Gastroesophageal sphincter (tissue), 4 donors: ENCODE measurements around the gene KIAA2012. TPM values are rescaled to one million over a fixed set of nuclear protein-coding genes. Genes with fewer than 3 reads are reported as not detected.
"Not testable (repeated sequence)": the region's sequence is repeated elsewhere in the genome, so short reads cannot be mapped to it uniquely, and the experiment has no call there.

Source experiments
- ATAC-seq: fragments of 150-250 bp; one replicate; pipeline ENCODE4 v1.9.1; 2016; ENCODE audit warnings: mild to moderate bottlenecking, moderate library complexity
- H3K27ac ChIP-seq, 4 donors: fragments of 200-600 bp; sonication (generic) in 3 of 4; 1 replicate in 3 of 4; 2 replicates in 1 of 4; pipeline ENCODE4 v1.5.1; 2016 to 2019
- H3K27me3 ChIP-seq: fragments of 200-600 bp; sonication (generic); one replicate; pipeline ENCODE4 v1.5.1; 2019
- H3K36me3 ChIP-seq, 2 donors: fragments of 200-600 bp; sonication (generic); one replicate each; pipeline ENCODE4 v1.5.1; 2019; ENCODE audit warnings: control low read depth in 1 of 2
- H3K4me1 ChIP-seq, 3 donors: fragments of 200-600 bp; sonication (generic); 1 replicate in 2 of 3; 2 replicates in 1 of 3; pipeline ENCODE4 v1.5.1; 2016 to 2019; ENCODE audit warnings: control low read depth in 2 of 3
- H3K4me3 ChIP-seq, 2 donors: fragments of 200-600 bp; sonication (generic); one replicate each; pipeline ENCODE4 v1.5.1; 2019; ENCODE audit warnings: mild to moderate bottlenecking in 1 of 2, moderate library complexity in 1 of 2
- H3K9me3 ChIP-seq, 3 donors: fragments of 200-600 bp; sonication (generic); one replicate each; pipeline ENCODE4 v1.5.1; 2017 to 2019; ENCODE audit warnings: control low read depth in 2 of 3
- EP300 ChIP-seq: sonication (generic); formaldehyde crosslinking; IDR thresholded peaks from one replicate; pipeline ENCODE4 v1.6.1; 2017; ENCODE audit warnings: antibody characterized with exemption, mild to moderate bottlenecking
- POLR2A ChIP-seq, 2 donors: fragments of 450-650 bp; IDR thresholded peaks; one replicate each; pipeline ENCODE4 v1.6.1; 2017; ENCODE audit warnings: antibody characterized with exemption in 2 of 2, mild to moderate bottlenecking in 2 of 2, moderate library complexity in 1 of 2
- POLR2AphosphoS5 ChIP-seq: sonication (generic); formaldehyde crosslinking; IDR thresholded peaks from one replicate; pipeline ENCODE4 v1.6.1; 2017; ENCODE audit warnings: antibody characterized with exemption
- whole genome bisulfite sequencing, 2 donors: methylation state at CpG; one replicate each; pipeline ENCODE4 v1.1.5; 2018; ENCODE audit warnings: low coverage in 1 of 2; 5-methylcytosine and 5-hydroxymethylcytosine counted together
- total RNA-seq, 4 donors: library from RNA; depleted of rRNA; stranded (reverse); fragments of >200 nt; gene quantifications; one replicate each; pipeline ENCODE4 v1.1.0, GENCODE V29; 2016
- TF ChIP-seq, protein P1 (sequence below), 4 experiments: fragments of 200-600 bp in 2 of 4; fragments of 450-650 bp in 2 of 4; sonication (generic) in 1 of 4; IDR thresholded peaks; one replicate each; pipeline ENCODE4 v1.5.1; 2017 to 2019; ENCODE audit warnings: antibody characterized with exemption in 4 of 4, mild to moderate bottlenecking in 2 of 4, moderate library complexity in 2 of 4

The KIAA2012 gene
- total RNA-seq, 4 donors from 2014 or later = not detected

DNA sequence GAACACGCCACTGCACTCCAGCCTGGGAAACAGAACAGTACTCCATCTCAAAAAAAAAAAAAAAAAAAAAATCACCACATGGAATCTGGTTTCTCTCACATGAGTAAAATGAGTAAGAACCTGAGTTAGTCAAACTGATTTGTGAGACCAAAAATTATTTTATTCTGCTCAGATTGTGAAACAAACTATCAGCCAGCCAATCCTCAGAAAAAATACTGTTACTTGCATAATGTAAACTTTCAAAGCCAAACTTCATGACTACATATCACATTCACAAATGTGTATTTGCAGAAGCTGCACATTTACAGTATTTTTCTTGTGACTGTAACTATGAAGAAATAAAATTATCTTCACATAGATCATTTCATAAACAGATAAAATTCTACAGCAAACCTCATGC, 142.1 kb downstream of the KIAA2012 start:
- no peak for ATAC-seq
- Histone ChIP-seq H3K27me3 (no peaks in the 10 kb centered on the region), H3K36me3 (peaks cover 0 to 83% of the 10 kb centered on the region in 2 donors), H3K4me1 (peaks cover 0 to 3% (median 0%) of the 10 kb centered on the region in 3 donors), H3K4me3 (no peak overlapping the region), H3K27ac (no peak overlapping the region), H3K9me3 (no peaks in the 10 kb centered on the region)
- 67% methylated on average over 1 of the region's 1 CpG; no CpG with 5 or more reads in 1 of the 2 donors for WGBS, 2 donors
- TF ChIP-seq EP300 (no peak), POLR2A (IDR thresholded peaks at IDR 0.05) (no peak), POLR2AphosphoS5 (no peak)
- TF ChIP-seq, protein P1, sequence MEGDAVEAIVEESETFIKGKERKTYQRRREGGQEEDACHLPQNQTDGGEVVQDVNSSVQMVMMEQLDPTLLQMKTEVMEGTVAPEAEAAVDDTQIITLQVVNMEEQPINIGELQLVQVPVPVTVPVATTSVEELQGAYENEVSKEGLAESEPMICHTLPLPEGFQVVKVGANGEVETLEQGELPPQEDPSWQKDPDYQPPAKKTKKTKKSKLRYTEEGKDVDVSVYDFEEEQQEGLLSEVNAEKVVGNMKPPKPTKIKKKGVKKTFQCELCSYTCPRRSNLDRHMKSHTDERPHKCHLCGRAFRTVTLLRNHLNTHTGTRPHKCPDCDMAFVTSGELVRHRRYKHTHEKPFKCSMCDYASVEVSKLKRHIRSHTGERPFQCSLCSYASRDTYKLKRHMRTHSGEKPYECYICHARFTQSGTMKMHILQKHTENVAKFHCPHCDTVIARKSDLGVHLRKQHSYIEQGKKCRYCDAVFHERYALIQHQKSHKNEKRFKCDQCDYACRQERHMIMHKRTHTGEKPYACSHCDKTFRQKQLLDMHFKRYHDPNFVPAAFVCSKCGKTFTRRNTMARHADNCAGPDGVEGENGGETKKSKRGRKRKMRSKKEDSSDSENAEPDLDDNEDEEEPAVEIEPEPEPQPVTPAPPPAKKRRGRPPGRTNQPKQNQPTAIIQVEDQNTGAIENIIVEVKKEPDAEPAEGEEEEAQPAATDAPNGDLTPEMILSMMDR (IDR thresholded peaks at IDR 0.05) = no peak

DNA sequence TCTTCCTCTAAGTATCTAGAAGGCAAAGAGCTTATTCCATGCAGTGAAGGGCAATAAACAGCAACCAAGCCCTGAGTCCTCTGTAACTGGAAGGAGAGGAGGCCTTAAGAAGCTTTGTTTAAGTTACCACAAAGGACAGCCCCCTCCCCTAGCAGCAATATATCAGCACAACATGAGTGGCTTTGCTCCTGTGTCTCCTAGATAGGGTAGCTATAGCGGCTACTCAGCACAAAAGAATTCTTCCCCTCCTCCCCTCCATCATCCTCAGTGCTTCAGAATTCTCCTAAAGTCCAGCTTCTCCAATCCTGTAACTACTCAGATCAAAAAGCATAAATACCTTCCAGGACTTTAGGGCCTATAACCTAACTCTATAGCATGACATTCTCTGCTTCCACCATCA, 148.8 kb downstream of the KIAA2012 start:
- H3K36me3 ChIP-seq = peaks cover 0 to 48% of the 10 kb centered on the region in 2 donors
- no peaks in the 10 kb centered on the region for H3K9me3 ChIP-seq
- no peaks in the 10 kb centered on the region for H3K27me3 ChIP-seq
- peaks cover 0 to 40% (median 3%) of the 10 kb centered on the region in 3 donors for H3K4me1 ChIP-seq
- no peak overlapping the region for H3K27ac ChIP-seq
- H3K4me3 ChIP-seq = no peak overlapping the region
- TF ChIP-seq, protein P1 (IDR thresholded peaks at IDR 0.05) = no peak
- TF ChIP-seq POLR2A (IDR thresholded peaks at IDR 0.05) = no peak
- TF ChIP-seq EP300 = no peak
- TF ChIP-seq POLR2AphosphoS5 = no peak
- 71 to 100% methylated on average over 1 of the region's 1 CpG for WGBS, 2 donors
- ATAC-seq = no peak

DNA sequence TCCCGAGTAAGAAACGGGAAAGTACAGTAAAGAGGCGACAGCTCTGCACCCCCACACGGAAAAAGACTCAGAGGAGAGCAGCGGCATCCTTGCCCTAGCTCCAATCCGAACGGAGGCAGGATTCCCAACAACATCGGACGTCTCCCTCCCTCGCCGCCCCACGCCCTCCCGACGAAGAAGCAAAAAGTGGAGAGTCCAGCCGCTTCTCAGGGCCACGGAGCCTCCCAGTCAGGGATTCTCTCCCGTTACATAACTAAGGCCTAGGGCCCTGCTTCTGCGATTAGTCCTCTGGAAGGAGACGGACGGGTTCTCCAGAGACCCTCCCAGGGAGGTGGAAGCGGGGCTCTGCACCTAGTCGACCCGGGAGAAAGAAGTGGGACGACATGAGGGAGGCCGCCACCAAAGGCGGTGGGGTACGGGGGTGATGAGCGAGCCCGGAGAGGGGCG, 164.8 kb downstream of the KIAA2012 start:
- H3K36me3 ChIP-seq = no peaks in the 10 kb centered on the region
- H3K27me3 ChIP-seq = no peaks in the 10 kb centered on the region
- peaks cover 0 to 47% (median 24%) of the 10 kb centered on the region in 3 donors for H3K4me1 ChIP-seq
- H3K9me3 ChIP-seq = no peaks in the 10 kb centered on the region
- WGBS, 2 donors = 0% methylated on average over 2 to 3 of the region's 30 CpGs
- peak overlapping the region; percentile 87 to 97 (median 94) for H3K27ac ChIP-seq
- TF ChIP-seq POLR2A (IDR thresholded peaks at IDR 0.05) (no peak), EP300 (no peak), POLR2AphosphoS5 (no peak)
- TF ChIP-seq, protein P1 (IDR thresholded peaks at IDR 0.05) = no peak
- H3K4me3 ChIP-seq = peak overlapping the region; percentile 96 to 99
- peak; percentile 66 for ATAC-seq

DNA sequence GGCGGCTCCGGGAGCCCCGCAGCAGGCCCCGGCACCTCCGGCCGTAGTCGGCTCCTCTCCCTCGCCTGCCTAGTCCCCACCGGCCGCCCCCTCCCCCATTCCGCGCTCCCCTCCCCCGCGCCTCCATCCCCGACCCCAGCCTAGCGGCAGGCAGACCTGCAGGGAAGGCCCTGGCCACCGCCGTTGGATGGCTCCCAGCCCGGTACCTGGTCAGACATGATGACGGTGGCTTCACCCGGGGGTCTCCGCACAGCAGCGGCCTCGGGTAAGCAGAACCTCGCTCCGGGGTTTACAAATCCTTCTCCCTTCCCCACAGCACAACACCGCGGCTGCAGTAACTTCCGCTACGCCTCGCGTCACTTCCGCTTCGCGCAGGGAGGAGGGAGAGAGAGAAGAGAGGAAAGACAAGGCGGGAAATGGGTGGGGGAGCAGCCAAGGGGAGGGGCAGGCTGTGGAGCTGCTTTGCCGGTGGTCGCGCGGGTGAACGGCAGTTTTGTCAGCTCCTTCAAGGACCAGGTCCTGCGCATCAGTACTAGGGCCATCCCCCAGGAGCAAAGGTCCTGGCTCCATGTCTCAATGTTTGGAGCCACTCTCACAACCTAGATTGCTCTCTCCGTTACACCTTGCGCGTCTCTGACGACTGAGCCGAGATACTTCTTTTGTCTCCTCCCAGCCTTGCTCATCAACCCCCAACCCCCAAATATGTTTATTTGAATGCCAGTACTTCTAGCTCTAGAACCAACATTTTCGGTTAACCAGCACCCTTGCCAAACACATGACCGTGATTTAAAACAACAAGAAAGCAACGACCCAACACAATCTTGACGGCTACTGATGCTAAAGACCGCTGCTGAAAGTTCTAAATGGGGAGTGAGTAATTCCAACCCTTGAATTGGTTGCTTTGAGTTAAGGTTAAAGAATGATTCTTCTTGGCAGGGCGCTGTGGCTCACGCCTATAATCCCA, 165.5 kb downstream of the KIAA2012 start, which contains the start of gene SUMO1:
SUMO1 (minus strand) TSS at position 364 of the 964 bp plus-strand sequence; CDS start at position 218, 146 bp downstream.
- Histone ChIP-seq H3K9me3 (no peaks in the 10 kb centered on the region), H3K27me3 (no peaks in the 10 kb centered on the region), H3K4me3 (peak within 1 kb of the TSS; percentile 96 to 99), H3K27ac (peak within 1 kb of the TSS; percentile 87 to 97 (median 94)), H3K36me3 (no peaks in the 10 kb centered on the region), H3K4me1 (peaks cover 0 to 40% (median 20%) of the 10 kb centered on the region in 3 donors)
- 1 to 10% methylated on average over 12 to 16 of the region's 54 CpGs for WGBS, 2 donors
- ATAC-seq = peak; percentile 95
- TF ChIP-seq, protein P1 (IDR thresholded peaks at IDR 0.05) = no peak
- TF ChIP-seq POLR2A (IDR thresholded peaks at IDR 0.05) (peak; percentile 45 to 49), EP300 (no peak), POLR2AphosphoS5 (peak; percentile 78)

DNA sequence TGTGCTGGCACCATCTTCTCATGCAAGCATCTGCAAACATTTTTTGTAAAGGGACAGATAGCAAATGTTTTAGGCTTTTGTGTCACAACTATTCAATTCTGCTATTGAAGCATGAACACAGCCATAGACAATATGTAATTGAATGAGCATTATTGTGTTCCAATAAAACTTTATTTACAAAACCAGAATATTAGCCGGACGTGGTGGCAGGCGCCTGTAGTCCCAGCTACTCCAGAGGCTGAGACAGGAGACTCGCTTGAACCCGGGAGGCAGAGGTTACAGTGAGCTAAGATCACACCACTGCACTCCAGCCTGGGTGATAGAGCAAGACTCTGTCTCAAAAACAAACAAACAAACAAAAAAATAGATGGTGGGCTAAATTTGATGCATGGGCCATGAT, 174.7 kb downstream of the KIAA2012 start:
- H3K4me3 ChIP-seq = not testable (repeated sequence)

More for the DNA sequence above, 174.7 kb downstream of the KIAA2012 start:
- not testable (repeated sequence) for ATAC-seq, H3K9me3 ChIP-seq, H3K27ac ChIP-seq, H3K4me1 ChIP-seq, H3K36me3 ChIP-seq, H3K27me3 ChIP-seq
- WGBS, 2 donors = 97% methylated on average over 5 of the region's 5 CpGs; no CpG with 5 or more reads in 1 of the 2 donors
